NOMO-1 treated with DMSO at 0.1 percent for 48 hours (cell line): ENCODE measurements around the gene VEGFA.
"Not testable (repeated sequence)": the region's sequence is repeated elsewhere in the genome, so short reads cannot be mapped to it uniquely, and the experiment has no call there.

ENCODE experiments used
- DNase-seq: peaks from one replicate; lab custom pipeline; 2025; ENCODE audit not compliant: unreplicated experiment; lab: John Stamatoyannopoulos, UW

Gene VEGFA

DNA sequence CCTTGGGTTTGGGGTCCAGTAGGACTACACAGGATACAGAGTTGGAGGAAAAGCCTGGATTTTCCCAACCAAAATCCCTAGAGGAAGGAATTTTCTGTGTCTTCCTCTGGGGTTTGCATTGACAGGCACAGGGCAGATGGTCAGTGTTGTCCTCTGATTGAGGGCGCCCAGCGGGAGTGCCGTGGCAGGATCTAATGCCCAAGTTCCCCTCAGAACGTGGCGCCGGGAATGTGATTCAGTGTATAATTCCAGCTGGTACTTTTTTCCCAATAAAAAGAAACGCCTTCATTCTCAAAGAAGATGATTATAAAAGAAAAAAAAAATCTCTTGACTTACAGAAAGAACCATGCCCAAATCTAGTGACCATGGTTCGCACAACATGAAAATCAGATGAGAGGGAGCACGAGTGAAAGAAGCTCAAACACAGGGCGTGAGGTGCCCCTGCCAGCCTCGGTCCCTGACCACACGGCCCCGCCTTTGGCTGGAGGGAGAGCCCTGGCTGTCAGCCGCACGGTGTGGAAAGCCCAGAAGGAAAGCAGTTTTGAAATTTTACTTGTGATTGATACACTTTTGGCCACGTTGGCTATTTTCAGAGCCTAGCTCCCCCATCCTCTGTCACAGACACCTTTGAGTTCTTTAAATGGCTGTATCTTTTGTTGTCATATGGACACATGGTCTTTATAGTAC, 31.6 kb downstream of the VEGFA start:
- DNase-seq = peak; percentile 71

DNA sequence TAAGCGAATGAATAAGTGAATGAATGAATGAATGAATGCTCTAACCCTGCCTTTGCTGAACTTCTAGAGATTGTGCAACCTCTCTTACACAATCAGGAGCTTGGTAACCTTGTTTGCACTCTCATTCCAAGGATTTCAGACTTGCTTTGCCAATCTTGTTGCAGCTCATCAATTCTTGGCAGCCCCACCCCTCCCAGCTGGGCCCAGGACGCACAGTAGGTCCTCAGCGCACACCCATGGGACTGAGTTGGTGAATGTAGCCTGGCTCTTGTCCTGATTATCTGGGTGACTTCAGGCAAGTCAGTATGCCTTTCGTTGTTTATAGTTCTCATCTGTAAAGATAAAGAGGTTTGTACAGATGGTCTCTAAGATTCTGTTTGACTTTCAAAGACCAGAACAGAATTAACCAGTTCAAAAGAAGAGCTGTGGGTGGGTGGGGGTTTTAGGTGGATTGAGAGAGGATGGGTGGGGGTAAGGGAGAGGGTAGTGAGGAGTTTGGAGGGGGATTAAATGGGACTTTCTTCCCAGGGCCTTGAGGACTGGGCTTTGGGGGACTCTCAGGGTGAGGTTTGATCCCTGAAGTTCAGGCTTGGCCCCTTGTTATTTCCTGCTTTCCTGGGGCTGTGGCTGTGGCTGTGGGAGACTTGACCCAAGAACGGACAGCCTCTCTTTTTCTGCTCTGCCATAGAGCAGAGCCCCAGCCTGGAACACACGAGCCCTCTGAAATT, 33.2 kb downstream of the VEGFA start:
- no peak for DNase-seq

DNA sequence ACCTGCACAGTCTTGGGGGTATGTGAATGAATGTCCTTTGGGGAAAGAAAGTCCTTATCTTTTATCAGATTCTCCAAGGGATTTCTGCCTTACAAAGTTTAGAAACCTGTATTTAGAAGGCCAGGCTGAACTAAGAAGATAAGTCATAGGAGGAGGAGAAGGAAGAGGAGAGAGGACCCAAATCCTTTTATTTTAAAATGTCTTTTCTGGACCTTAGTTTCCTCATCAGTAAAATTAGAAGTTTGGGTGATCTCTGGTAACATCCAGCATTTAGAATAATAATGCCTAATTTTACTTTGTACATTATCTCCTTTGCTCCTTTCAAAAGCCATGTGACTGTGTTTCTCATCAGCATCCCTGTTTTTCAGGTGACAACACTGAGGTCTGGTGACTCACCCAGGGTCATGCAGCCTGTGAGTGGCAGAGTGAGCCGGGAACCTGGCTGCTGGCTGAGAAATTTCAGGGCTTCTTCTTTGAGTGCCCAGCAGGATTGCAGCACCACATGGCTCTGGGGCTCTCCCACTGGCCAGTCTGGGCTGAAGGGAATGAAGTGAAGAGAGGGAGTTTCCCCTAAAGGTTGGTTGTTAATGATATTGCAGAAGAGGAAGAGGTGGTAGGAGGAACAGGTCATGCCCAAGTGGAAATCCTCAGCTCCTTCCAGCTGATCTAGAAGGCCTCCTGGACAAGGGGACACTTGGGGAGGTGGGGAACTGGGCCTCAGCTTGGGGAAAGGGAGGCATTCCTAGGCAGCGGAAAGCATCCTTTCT, 34.0 kb downstream of the VEGFA start:
- no peak for DNase-seq

DNA sequence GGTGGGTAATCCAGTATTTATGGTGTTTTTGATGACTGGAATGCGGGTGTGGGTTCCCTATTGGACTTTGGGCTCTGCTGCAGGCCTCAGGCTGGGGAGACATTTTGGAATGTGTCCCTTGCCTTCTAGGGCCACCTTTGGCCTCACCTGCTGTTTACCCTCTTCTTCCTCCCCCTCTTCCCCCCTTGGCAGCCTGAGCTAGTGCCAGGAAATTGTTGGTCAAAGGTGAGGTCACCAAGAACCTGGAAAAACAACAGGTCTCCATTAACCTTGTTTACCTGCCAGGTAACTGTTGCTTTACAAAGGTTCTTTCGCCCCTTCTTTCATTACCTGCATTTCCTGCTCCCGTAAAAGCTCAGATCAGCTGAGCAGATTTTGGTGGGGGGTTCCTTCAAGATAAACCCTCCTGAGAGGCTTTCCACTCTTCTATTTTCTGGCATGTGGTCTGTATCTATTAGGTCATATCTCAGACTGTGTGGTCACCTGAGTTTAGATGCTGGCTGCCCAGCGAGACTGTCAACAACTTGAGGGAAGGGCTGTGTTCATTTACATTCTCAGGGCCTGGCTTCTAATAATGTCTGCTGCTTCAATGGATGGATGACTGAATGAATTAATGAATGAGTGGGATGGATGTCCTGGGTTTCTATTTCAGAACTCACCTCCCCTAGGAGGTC, 34.7 kb downstream of the VEGFA start:
- no peak for DNase-seq

DNA sequence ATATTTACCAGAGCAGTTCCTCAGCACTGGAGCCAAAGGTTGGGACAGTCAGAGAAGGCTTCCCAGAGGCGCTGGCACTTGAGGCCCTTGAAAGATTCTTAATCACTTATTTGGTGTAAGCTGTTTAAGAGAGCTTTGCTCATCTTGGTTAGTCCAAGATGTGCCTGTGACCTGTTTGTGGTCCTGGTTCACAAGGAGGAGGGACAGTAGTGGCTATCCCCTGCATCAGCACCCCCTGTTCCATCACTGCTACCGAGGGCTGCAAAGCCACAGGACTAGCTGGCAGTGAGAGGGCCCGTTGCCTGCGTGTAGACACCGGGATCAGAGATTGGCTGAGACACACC, 35.7 kb downstream of the VEGFA start:
- no peak for DNase-seq

DNA sequence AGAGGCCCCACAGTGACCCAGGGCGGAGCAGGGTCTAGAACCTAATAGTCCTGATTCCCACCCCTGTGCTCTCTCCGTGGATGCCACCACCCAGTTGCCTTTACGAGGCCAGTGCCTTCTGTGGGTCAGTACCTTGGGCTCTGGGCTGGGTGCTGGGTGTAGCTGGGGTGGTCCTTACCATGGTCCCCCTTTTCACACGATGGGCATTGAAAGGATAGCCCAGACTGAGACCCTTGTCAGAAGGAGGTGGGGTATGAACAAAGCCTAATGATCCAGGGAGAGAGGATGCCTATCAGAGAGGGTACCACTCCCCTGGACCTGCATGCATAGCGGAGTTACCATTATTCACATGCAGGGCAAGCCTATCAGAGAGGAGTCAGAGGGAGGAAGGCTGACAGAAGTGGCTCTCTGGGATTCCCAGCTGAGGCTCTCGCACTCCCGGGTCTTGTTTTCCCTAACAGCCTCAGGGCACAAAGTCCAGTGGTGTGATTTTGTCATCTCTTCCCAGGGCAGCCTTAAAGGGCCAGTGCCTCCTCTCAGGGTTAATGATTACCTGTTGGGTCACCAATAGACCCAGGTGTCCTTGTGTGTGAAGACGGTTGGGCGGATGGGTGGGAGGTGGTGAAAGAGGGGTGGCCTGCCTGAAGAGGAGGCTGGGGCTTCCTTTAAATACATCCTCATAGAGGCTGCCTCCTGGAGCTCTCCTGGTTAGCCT, 36.2 kb downstream of the VEGFA start:
- no peak for DNase-seq

DNA sequence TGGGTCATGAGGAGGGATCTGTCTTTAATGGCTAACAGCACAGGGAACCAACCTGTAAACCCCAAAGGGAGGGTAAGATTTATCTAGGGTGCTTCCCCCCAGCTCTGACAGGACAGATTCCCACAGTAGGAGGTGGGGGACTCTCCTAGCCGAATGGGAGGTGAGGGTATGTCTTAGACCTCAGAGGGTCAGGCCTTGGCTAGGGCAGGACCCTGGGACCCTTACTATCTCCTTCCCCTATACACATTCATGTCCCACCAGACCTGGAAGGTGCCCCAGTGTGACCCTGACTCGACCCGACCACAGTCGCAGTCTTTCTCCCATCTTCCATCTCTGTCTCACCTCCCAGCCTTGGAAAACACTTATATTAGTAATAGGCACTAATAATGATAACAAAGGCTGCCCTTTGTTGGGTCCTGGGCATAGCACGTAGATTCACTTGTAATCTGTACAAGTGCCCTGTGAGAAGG, 36.8 kb downstream of the VEGFA start:
- DNase-seq = no peak

DNA sequence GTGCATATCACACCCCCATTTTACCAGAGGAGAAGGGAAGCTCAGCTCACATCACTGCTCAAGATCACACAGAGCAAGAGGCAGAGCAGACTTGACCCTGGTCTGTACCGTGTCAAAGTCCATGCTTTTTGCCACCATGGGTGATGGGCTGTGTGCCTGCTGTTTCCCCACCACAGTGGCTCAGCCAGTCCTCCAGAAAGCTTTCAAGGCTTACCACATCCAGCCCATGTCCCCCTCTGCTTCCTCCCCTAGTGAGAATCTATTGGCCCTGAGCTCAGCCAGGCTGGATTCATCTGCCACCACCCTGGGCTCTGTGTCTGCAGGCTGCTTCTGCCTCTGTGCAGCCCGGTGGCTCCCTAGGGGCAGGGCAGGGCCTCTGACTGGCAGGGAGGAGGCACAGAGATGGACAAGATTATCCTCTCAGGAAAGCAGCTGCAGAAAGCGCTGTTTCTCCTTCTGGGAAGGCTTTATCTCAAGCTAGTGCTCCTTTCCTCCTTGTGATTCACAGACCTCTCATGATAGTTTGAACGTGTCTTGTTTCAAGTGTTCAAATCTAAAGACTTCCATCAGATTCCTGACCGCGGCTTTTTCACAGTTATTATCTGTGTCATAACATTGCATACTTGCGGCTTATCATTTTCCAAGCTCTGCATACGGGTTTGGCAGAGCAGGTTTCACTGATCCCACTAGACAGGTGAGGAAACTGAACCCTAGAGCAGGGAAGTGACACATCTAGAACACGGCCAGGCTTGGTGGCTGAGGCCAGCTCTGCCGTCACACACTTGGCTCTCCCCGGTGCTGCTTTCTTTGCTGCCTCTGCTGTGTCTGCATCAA, 37.4 kb downstream of the VEGFA start:
- DNase-seq = no peak

DNA sequence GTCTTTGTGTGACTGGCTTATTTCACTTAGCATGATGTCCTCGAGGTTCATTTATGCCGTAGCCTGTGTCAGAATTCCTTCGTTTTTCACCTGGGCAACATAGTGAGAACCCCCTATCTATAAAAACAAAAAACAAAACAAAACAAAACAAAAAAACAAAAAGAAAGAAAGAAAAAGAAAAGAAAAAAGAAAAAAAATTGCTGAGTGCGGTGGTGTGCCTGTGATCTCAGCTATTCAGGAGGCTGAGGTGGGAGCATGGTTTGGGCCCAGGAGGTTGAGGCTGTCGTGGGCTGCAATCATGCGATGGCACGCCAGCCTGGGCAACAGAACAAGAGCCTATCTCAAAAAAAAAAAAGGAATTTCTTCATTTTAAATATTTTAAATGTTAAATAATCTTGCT, 38.4 kb downstream of the VEGFA start:
- DNase-seq = no peak

DNA sequence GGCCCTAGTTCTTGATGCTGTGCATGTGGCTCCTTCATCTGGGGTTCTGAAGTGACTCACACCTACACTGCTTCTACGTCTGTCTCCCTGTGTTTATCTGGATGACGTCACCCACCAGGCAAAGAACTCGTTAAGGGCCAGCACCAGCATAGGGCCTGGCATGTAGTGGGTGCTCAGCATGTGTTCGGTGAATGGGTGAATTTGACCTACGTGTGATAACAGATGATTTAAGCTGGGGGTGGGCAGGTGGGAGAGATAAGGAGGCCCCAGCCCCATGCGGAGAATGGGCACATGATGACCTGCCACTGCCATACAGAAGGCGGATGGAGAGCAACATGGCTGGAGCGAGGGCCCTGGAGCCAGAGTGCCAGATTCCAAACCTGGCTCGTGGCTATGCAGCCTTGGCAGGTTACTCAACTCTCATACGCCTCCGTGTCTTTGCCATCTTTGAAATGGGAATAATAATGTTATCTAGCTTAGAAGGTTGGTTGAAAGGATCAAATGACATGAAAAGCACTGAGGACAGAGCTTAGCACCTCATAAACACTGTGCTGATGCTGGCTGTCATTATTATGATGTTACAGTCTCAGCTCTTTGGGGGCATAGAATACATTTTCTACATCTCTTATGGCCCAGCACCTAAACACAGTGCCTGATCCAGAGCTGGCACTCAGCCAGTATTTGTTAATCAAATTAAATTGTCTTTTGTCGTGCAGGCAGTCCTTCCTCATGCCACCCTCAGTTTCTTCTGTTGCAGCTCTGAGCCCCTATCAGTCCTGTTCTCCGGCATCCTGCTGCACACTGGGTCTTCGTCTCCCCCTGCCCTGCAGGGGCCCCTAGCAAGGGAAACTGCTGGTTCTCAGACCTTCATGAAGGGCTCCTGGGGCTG, 39.6 kb downstream of the VEGFA start:
- no peak for DNase-seq

DNA sequence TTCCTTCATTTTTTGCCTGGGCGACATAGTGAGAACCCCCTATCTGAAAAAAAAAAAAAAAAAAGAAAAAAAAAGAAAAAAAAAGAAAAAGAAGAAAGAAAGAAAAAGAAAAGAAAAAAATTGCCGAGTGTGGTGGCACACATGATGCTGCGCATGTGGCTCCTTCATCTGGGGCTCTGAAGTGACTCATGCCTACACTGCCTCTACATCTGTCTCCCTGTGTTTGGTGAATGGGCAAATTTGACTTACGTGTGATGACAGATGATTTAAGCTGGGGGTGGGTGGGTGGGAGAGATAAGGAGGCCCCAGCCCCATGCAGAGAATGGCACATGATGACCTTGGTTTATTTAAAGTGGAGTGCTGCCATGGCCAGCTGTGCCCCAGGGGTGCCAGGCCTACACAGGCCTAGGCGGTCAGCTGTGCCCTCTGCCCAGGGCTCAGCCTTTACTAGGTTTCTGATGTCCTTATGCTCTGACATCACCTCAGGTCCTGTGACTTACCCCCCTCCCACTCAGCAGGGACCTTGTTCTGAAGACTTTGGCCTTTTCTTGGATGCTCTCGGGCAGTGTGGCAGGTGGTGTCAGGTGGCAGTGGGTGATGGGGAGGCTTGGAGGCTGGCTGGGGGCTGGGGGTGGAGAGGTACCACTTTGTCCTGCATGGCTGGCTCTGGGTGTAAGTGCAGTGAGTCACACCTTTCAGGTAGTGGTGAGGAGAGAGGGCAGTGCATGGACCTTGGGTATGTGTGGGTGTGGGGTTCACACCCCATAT, 41.1 kb downstream of the VEGFA start:
- no peak for DNase-seq

DNA sequence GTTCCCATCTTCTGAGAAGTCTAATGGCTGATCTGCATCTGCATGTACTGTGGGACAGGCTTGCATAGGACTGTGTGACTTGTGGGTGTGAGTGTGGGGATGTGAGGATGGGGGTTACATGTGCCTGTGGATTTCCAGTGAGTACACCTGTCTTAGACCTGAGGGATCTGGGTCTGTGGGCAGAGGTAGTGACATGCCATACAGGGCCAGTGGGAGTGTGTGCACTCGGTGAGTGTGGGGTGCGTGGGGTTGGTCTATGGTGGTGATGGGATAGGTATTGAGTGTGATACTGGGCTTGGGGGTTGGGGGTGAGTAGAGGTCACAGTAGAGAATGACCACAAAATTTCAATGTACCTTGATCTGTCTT, 41.7 kb downstream of the VEGFA start:
- no peak for DNase-seq

DNA sequence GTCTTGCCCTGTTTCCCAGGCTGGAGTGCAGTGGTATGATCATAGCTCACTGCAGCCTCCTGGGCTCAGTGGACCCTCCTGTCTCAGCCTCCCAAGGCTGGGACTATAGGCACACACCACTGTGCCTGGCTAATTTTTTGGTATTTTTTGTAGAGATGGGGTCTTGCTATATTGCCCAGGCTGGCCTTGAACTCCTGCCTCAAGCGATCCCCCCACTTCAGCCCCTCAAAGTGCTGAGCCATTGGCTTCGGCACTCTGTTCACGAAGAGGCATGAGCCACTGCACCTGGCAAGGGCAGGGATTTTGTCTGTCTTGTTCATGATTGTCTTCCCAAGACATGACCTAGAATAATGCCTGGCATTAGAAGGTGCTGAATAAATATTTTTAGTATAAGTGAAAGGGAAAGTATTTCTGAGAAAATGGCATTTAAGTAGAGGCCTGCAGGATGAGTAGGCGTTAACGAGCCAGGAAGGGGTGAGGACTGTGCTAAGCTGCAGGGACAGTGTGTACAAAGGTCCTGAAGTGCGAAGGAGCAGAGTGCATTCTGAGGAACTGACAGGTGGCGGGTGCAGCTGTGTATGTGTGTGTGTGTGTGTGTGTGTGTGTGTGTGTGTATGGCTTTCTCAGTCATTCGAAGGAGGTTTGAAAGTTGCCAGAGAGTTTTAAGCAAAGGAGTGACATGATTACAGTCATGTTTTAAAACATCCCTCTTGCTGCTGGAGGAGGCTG, 43.0 kb downstream of the VEGFA start:
- no peak for DNase-seq

DNA sequence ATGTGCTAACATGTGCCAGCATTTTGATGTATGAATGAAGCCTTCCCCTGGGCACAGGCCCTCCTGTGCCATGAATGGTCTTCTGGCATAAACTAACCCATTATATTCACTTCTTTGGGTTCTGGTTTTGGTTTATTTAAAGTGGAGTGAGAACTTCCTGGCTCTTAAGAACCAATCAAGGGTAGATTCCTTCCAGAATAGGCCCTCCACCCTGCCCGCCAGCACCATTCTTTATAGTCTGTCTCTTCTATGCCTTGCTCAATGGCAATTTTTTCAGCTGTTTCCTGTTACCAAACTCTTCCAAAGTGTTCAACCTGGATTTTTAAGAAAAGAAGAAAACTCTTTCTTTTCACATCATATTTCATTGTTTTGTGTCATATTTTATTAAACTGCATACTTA, 44.1 kb downstream of the VEGFA start:
- peak; percentile 16 for DNase-seq

DNA sequence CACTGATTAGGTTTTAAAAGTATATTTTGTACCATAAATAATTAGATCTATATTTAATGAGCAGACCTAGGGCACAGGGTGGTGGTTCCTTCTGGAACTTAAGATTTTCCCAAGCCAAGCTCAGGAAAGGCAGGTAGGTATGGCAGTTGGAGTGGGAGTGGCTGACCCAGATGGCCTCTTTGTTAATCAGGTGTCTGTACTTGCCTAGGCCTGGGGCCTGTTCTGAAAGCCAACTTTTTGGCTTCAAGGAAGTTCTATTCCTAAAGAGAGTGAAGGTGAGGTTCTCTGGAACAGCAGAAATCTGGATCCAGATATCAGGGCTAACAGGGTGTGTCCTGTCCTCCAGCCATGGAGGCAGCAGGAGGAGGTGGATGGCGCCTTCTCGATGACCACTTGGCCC, 44.9 kb downstream of the VEGFA start:
- DNase-seq = no peak

DNA sequence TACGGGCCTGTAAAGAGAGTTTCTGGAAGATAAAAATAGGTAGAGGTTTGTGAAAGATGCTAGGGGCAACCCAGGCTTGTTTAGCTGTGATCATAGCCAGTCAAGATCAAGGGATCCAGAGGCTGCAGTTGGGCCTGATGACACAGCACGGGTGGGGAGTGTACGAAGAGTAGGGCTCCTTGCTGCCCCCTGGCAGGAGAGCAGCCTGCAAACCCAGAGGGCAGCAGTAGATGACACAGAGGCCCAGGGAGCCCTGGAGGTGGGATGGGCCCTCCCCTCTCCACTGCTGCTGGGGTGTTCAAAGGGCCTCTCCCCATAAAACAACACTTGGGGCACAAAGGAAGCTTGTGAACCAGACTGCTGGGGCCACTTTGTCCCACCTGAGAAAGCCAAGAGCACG, 47.2 kb downstream of the VEGFA start:
- DNase-seq = peak; percentile 54

DNA sequence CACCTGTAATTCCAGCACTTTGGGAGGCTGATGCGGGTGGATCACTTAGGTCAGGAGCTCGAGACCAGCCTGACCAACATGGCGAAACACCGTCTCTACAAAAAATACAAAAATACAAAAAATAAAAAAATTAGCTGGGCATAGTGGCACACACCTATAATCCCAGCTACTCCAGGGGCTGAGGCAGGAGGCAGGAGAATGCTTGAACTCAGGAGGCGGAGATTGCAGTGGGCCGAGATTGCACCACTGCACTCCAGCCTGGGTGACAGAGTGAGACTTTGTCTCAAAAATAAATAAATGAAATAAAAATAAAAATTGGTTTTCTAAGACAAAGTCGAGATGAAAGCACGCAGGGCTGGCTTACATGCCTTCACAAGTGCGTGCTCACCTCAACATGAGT, 49.0 kb downstream of the VEGFA start:
- DNase-seq = not testable (repeated sequence)

DNA sequence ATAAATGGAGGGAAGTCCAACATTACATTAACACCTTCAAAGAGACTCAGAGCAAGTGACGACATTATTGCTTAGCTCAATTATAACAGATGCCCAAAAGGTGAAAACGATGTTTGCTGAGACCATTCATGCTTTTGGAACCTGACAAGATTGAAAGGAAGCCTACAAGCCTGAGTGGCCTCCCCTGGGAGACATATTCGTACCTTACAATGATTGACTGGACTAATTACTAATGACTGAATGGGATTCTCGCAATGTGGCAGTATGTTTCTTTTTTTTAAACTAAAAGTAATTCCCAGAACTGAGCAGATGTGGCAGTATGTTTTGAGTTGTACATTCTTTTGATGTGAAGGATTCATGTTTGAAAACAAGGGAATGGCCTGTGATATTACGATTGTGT, 49.9 kb downstream of the VEGFA start:
- DNase-seq = no peak
